NCI-H1105 treated with DMSO at 0.1 percent for 48 hours (cell line): ENCODE data around the gene DPH7.
"Not testable (repeated sequence)": the region's sequence is repeated elsewhere in the genome, so short reads cannot be mapped to it uniquely, and the experiment has no call there.

Experiments used
- DNase-seq: peaks from one replicate; lab custom pipeline; 2025; lab: John Stamatoyannopoulos, UW

The DPH7 gene

DNA sequence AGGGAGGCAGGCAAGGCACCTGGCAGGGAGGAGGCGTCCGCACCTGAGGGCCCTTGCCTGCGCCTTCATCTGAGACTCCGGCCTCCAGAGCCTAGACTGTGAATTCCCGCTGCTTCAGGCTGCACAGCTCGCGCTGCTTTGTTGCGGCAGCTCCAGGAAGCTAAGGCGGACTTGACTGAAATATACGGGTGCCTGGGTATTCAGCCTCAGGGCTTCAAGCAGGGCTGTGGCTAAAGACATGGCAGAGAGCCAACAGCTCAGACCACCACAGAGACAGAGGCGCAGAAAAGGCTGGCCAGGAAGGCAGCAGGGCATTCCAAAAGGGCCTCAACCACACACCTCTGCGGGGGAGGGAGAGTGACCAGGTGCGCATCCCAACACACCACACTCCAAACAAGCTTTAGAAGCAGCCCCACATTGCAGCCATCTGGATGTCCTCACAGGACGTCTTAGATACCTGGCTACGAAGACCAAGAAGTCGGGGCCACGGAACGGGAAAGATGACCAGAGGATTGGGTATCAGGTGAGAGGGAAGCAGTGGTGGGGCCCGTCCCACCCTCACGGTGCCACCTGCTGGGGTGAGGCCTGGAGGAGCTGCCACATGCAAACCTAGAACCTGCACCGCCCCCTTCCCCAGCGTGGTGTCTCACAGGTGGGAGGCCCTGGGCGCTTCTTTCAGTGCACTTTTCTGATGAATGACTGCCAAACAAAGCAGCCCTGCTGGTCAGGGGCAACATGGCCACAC lies 1.7 kb upstream of the DPH7 start:
- DNase-seq = no peak

DNA sequence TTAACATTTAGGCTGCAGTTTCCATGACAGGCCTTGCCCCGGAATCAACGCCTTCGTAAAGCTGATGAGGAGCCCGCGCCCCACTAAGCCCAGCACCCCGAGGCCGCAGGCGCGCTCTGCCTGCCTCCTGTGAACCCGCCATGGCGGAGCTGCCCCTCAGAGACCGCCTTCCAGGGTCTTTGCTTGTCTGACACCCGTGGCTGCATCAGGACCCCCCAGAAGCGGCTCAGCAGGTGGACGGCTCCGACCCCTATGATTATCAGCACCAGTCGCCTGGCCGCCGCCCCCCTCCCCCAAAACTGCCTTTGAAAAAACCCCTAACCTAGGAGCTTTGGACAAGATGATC lies 507 bp upstream of the DPH7 start:
- no peak for DNase-seq

- no peak for DNase-seq
These were observed 2.9 kb downstream of the DPH7 start for GRCh38 chr9:137575716-137576411.

GRCh38 chr9:137575364-137575715 lies 3.4 kb downstream of the DPH7 start:
- no peak for DNase-seq

- DNase-seq = no peak
These were observed 4.5 kb downstream of the DPH7 start for GRCh38 chr9:137574192-137574591.

- DNase-seq = no peak
These were observed 8.2 kb downstream of the DPH7 start for GRCh38 chr9:137570566-137570965.

DNA sequence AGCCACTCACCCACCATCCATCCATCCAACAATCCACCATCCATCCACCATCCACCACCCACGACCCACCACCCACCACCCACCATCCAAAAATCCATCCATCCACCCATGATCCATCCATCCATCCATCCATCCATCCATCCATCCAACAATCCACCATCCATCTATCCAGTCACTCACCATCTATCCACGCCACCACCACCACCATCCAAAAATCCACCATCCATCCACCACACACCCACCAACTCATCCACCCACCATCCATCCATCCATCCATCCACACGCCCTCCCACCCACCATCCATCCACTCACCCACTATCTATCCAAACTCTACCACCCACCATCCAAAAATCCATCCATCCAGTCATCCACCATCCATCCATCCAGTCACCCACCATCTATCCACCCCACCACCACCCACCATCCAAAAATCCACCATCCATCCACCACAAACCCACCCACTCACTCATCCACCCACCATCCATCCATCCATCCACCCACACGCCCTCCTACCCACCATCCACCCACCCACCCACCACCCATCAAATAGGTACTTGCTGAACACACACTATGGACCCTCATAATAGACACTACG lies 9.0 kb downstream of the DPH7 start:
- DNase-seq = no peak

DNA sequence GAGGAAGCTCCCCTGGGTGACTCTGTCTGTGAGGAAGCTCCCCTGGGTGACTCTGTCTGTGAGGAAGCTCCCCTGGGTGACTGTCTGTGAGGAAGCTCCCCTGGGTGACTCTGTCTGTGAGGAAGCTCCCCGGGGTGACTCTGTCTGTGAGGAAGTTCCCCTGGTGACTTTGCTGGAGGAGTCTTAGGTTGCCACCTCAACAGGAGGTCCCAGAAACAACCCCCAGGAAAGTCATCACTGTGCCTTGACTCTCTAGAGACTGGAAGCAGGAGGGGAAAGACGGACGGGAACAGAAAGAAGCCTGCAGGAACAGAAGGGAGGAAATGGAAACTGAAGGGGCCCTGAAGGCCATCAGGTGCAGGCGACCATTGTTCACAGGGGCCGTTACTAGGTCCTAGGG lies 10.3 kb downstream of the DPH7 start:
- DNase-seq = not testable (repeated sequence)

GRCh38 chr9:137564817-137565411 lies 13.8 kb downstream of the DPH7 start:
- DNase-seq = no peak

DNA sequence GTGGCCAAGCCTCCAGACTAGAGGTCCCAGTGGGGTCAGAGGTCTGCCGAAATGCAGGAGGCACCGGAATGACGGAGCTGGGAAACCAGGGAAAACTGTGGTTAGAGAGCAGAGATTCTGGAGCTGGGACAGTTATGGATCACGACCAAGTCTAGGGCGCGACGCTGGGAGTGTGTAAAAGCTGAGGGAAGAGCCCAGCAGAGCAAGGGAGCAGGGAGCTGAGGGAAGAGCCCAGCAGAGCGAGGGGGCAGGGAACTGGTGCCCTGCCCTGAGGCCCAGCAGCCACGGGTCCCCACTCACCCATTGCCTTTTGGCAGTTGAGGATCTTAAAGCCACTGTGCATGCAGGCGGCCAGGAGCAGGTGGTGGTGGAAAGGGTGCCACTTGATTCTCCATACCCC lies 14.6 kb downstream of the DPH7 start:
- no peak for DNase-seq

DNA sequence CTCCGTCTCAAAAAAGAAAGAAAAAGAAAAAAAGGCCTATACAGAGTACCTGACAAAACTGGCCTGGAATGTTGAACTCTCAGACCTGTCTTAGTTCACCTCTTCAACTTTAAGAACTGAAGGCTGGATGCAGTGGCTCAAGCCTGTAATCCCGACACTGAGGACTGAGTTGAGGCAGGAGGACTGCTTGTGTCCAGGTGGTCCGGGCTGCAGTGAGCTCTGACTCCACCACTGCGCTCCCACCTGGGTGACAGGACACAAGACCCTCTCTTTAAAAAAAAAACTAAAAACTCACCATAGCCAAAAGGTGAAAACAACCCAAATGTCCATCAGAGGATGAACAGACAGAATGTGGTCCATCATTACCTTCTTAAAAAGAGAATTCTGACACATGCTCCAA lies 20.6 kb downstream of the DPH7 start:
- no peak for DNase-seq

- no peak for DNase-seq
These were observed 22.5 kb downstream of the DPH7 start for GRCh38 chr9:137556069-137556838.

- DNase-seq = no peak
These were observed 23.5 kb downstream of the DPH7 start for GRCh38 chr9:137555179-137555578.

- DNase-seq = no peak
These were observed 24.4 kb downstream of the DPH7 start for GRCh38 chr9:137554349-137554748.

DNA sequence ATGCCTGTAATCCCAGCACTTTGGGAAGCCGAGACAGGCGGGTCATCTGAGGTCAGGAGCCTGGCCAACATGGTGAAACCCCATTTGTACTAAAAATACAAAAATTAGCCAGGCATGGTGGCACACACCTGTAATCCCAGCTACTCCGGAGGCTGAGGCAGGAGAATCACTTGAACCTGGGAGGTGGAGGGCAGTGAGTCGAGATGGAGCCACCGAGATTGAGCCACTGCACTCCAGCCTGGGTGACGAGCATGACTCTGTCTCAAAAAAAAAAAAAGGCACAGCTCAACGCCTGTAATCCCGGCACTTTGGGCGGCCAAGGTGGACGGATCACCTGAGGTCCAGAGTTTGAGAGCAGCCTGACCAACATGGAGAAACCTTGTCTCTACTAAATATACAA lies 25.1 kb downstream of the DPH7 start:
- not testable (repeated sequence) for DNase-seq

DNA sequence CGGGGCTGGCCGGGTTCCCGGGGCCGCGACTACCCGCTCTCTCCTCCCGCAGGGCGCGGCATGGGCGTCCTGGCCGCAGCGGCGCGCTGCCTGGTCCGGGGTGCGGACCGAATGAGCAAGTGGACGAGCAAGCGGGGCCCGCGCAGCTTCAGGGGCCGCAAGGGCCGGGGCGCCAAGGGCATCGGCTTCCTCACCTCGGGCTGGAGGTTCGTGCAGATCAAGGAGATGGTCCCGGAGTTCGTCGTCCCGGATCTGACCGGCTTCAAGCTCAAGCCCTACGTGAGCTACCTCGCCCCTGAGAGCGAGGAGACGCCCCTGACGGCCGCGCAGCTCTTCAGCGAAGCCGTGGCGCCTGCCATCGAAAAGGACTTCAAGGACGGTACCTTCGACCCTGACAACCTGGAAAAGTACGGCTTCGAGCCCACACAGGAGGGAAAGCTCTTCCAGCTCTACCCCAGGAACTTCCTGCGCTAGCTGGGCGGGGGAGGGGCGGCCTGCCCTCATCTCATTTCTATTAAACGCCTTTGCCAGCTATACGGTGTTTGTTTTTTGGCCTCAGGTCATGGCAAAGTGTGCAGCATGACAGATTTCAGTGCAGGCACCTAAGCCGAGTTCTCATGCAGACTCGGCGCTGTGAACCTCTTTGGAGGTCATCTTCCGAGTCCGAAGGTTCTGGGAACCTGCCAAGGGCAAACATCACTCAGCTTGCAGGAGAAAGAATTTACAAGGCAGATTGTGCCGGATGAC lies 26.5 kb downstream of the DPH7 start:
- peak; percentile 11 for DNase-seq

- DNase-seq = peak; percentile 88
These were observed 27.3 kb downstream of the DPH7 start, which contains the start of gene MRPL41 for GRCh38 chr9:137551264-137552021. Gene MRPL41 (plus strand): TSS chr9:137551879. CDS start chr9:137552082, 203 bp downstream.

DNA sequence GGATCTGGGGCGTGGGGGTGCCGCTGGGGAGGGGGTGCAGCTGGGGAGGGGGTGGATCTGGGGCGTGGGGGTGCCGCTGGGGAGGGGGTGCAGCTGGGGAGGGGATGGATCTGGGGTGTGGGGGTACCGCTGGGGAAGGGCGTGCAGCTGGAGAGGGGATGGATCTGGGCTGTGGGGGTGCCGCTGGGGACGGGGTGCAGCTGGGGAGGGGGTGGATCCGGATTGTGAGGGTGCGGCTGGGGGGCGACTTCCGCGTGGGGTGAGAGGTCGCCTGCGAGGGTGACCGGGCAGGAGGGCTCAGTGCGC lies 27.8 kb downstream of the DPH7 start:
- DNase-seq = not testable (repeated sequence)

DNA sequence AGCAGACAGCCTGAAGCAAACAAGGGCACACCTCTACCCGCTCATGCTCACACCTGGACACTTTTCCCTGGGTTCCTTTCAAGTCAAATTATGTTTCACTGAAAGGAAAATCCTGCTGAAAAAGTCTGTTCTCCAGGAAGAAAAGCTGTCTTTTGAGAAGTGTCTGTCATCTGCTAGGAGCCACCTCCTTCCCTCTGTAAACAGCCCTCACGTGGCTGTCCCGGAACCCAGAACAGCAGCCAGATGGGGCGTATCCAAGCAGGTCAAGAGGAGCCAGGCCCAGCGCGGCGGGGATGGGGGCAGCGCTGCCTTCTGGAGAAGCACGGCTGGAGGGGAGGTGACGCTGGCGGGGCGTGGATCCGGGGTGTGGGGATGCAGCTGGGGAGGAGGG lies 28.5 kb downstream of the DPH7 start, which contains the start of gene PNPLA7:
PNPLA7 (minus strand) TSS at position 172 of the 391 bp plus-strand sequence. CDS start 205 bp downstream, outside the sequence.
- DNase-seq = peak; percentile 78

DNA sequence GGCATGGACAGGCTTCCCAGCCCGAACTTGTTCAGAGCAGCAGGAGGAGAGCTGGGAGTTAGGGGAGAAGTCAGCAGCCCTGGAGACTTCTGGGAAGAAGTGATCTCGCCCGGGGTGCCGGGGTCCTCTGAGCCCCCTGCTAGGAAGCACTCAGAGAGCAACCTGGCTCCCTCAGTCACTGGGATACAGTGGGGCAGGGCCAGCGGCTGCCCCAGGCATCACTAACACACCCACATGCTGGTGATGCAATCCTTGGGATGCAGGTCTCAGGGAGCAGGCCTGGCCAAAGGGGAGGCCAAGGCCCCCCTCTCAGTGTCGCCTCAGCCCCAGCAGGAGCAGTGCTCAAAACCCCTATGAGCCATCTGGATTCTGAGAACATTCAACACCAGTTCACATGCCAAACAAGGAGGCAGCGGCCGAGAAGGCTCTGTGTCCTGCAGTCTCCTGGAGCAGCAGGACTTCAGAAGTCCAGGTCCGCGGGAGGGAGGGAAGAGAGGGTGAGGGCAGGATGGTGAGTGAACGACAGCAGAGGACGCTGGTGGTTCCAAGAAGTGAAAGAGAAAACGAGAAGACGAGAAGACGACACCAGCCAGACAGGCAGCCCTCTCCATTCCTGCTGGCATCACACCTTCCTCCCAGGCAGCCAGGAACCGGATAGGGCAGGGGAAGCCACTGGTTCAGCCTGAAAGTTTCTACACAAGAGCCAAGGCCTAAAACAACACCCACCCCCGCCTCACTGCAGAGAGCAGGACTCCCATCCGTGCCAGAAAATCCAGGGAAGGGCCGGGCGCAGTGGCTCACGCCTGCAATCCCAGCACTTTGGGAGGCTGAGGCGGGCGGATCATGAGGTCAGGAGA lies 30.8 kb downstream of the DPH7 start:
- no peak for DNase-seq
